PFSK-1 (cell line): ENCODE results near the gene LRPAP1.

Experiments used
- FOXP2 ChIP-seq: optimal IDR thresholded peaks from 2 replicates; pipeline ENCODE3; 2011; ENCODE audit warnings: borderline replicate concordance, control low read depth, inconsistent platforms; ENCODE audit not compliant: insufficient read depth; ENCODE audit errors: extremely low read length, extremely low read depth
- POLR2AphosphoS5 ChIP-seq: IDR thresholded peaks from 2 replicates; pipeline ENCODE4 v1.6.1; 2012; ENCODE audit warnings: low read depth, mild to moderate bottlenecking, control low read depth, low read length, moderate library complexity
- SIN3A ChIP-seq: IDR thresholded peaks from 2 replicates; pipeline ENCODE4 v1.6.1; 2012; ENCODE audit warnings: mild to moderate bottlenecking, low read length, moderate library complexity, borderline replicate concordance; ENCODE audit not compliant: insufficient read depth
- TAF1 ChIP-seq: IDR thresholded peaks from 2 replicates; pipeline ENCODE4 v1.6.1; 2012; ENCODE audit warnings: low read length, control low read depth, borderline replicate concordance; ENCODE audit not compliant: insufficient read depth
- TF ChIP-seq, protein P1 (sequence below), 2 experiments: IDR thresholded peaks; 2 replicates each; pipeline versions ENCODE4 v1.6.1 to v1.8.0; 2011 to 2012; ENCODE audit warnings: low read depth in 2 of 2, low read length in 2 of 2, control low read depth in 1 of 2, inconsistent platforms in 1 of 2, mild to moderate bottlenecking in 1 of 2, moderate library complexity in 1 of 2; ENCODE audit not compliant: insufficient read depth in 1 of 2

LRPAP1 gene

DNA sequence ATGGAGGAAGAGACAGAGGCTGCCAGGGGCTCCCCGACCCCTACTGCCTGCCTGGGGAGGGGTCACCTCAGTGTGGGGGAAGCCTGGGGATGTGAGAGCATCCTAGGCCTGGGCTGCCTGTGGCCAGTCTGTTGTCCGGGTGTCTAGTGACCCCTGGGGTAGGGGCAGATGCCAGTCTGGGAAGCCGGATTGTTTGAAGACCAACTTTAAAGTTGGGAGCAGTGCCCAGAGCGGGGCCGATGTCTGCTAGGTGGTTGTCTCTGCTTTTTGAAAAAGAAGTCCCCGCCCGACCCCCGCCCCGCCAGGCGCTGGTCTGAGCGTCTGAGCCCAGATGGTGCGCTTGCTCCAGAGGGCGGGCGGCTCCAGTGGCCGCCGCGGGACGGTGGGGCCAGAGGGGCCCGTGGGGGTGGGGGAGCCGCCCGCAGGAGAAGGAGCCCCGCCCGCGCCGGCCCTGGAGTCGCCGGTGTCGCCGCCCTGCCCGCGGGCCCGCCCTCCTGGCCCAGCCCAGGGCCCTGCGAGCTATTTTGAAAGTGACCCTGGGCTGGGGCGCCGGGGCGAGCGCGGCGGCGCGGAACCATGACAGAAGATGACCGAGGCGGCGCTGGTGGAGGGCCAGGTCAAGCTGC is 69.3 kb downstream of the LRPAP1 start, which contains the start of gene DOK7:
Gene DOK7 (plus strand): TSS at position 517 of the 626 bp plus-strand sequence. CDS start 70 bp downstream, at position 587.
- TF ChIP-seq POLR2AphosphoS5 (no peak), TAF1 (no peak), SIN3A (no peak), FOXP2 (no peak)
- TF ChIP-seq, protein P1, sequence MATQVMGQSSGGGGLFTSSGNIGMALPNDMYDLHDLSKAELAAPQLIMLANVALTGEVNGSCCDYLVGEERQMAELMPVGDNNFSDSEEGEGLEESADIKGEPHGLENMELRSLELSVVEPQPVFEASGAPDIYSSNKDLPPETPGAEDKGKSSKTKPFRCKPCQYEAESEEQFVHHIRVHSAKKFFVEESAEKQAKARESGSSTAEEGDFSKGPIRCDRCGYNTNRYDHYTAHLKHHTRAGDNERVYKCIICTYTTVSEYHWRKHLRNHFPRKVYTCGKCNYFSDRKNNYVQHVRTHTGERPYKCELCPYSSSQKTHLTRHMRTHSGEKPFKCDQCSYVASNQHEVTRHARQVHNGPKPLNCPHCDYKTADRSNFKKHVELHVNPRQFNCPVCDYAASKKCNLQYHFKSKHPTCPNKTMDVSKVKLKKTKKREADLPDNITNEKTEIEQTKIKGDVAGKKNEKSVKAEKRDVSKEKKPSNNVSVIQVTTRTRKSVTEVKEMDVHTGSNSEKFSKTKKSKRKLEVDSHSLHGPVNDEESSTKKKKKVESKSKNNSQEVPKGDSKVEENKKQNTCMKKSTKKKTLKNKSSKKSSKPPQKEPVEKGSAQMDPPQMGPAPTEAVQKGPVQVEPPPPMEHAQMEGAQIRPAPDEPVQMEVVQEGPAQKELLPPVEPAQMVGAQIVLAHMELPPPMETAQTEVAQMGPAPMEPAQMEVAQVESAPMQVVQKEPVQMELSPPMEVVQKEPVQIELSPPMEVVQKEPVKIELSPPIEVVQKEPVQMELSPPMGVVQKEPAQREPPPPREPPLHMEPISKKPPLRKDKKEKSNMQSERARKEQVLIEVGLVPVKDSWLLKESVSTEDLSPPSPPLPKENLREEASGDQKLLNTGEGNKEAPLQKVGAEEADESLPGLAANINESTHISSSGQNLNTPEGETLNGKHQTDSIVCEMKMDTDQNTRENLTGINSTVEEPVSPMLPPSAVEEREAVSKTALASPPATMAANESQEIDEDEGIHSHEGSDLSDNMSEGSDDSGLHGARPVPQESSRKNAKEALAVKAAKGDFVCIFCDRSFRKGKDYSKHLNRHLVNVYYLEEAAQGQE (IDR thresholded peaks at IDR 0.05; ENCODE audit: insufficient read depth in 1 of 2, low read depth in 2 of 2, low read length in 2 of 2): no peak

DNA sequence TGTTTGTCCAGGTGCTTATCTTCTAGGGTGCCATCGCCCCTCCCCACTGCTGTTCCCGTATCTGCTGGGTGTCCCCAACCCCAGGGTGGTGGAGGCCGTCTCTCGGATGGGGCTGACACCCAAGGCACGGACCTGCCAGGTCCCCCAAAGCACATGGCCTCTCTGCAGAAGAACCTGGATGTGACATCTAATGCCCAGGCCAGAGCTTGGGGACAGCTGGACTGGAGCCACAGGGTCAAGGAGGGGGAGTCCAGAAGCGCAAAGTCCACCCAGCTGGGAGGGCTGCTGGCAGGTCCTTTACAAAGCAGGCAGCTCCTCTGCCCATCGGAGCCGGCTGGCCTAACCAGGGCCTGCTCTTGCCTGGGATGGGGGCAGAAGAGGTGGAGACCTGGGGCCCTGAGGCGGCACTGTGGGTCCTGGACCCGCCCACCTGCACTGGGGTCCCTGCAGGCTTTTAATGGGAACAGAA is 69.9 kb downstream of the LRPAP1 start:
- TF ChIP-seq POLR2AphosphoS5: no peak
- TF ChIP-seq TAF1: no peak
- no peak for TF ChIP-seq FOXP2
- TF ChIP-seq, protein P1 (IDR thresholded peaks at IDR 0.05; ENCODE audit: insufficient read depth in 1 of 2, low read depth in 2 of 2, low read length in 2 of 2): no peak
- TF ChIP-seq SIN3A: no peak

DNA sequence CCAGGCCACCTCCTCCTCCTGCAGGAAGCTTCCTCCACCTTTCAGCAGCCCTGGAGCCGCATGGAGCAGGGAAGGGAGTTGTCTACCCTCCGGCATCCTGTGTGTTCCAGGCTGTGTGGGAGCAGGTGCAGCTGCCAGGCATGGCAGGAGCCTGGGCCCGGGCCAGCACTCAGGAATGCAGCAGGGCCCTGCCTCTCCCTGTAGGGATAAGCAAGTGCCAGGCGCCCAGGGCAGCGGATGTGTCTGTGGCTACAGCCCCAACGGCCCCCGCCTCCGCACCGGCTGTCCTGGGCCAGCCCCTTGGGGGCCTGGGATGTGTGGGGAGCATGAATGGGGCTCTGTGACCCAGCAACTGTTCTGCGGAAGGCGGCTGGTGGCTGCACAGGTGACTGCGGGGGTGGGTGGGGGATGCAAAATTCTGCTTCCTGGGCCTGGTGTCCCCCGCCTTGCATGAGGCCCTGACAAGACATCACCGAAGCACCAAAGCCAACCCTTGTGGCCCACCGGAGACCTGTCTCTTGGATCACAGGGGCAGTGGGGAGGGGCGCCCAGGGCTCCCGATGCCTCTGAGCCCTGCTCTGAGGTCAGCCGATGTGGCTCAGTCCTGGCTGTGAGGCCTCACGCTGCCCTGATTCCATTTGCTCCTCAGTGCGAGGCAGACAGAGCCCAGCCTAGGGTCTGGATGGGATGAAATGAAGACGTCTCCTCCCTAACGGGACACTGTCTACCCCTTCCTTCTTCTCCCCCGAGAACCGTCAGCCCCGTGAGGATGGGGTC is 70.5 kb downstream of the LRPAP1 start:
- TF ChIP-seq, protein P1 (IDR thresholded peaks at IDR 0.05; ENCODE audit: insufficient read depth in 1 of 2, low read depth in 2 of 2, low read length in 2 of 2): no peak
- TF ChIP-seq SIN3A (no peak), POLR2AphosphoS5 (no peak), FOXP2 (no peak), TAF1 (no peak)

DNA sequence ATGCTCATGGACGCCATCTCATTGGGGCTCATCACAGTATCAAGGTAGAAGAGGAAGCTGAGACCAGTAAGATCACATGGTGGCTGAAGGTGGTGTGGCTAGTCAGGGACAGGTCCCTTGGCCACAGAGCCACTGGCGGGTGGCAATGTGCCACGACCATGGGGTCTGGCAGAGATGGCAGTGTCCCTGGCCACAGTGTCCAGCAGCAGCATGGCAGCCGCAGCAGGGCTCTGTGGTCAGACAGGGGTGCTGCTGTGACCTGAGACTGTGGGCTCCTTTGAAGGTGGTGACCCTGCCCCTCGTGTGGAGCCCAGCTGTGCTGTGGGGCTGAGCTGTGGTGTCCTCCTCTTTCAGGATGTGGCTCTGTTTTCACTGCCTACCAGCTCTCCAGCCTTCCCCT is 71.3 kb downstream of the LRPAP1 start:
- TF ChIP-seq FOXP2 (no peak), POLR2AphosphoS5 (no peak), TAF1 (no peak), SIN3A (no peak)
- TF ChIP-seq, protein P1 (IDR thresholded peaks at IDR 0.05; ENCODE audit: insufficient read depth in 1 of 2, low read depth in 2 of 2, low read length in 2 of 2): no peak
